ENCODE data around the gene ANKRD33B.
A peak's percentile ranks its signal among the peaks of the same experiment; 100 is the strongest.
"Not testable (repeated sequence)": the region's sequence is repeated elsewhere in the genome, so short reads cannot be mapped to it uniquely, and the experiment has no call there.

ANKRD33B gene

GRCh38 chr5:10559151-10559550 lies 4.7 kb upstream of the ANKRD33B start:
- no peak for DNase-seq (ENCODE audit: low spot score)

- DNase-seq (ENCODE audit: low spot score) = no peak
These were observed 4.0 kb upstream of the ANKRD33B start for GRCh38 chr5:10559871-10560270.

- no peak for DNase-seq (ENCODE audit: low spot score)
These were observed 1.4 kb upstream of the ANKRD33B start for GRCh38 chr5:10562201-10563109.

- peak; percentile 44 for DNase-seq (ENCODE audit: low spot score)
These were observed 543 bp upstream of the ANKRD33B start for GRCh38 chr5:10563110-10563944.

- no peak for DNase-seq (ENCODE audit: low spot score)
These were observed 1.2 kb downstream of the ANKRD33B start for GRCh38 chr5:10564838-10565784.

GRCh38 chr5:10565785-10566542 lies 2.1 kb downstream of the ANKRD33B start:
- DNase-seq (ENCODE audit: low spot score) = no peak

- DNase-seq (ENCODE audit: low spot score) = no peak
These were observed 2.7 kb downstream of the ANKRD33B start for GRCh38 chr5:10566543-10567068.

GRCh38 chr5:10567121-10567591 lies 3.3 kb downstream of the ANKRD33B start:
- DNase-seq (ENCODE audit: low spot score) = no peak

GRCh38 chr5:10567781-10568321 lies 4.0 kb downstream of the ANKRD33B start:
- peak; percentile 40 for DNase-seq (ENCODE audit: low spot score)

GRCh38 chr5:10570540-10570939 lies 6.7 kb downstream of the ANKRD33B start:
- not testable (repeated sequence) for DNase-seq (ENCODE audit: low spot score)

GRCh38 chr5:10572451-10572850 lies 8.6 kb downstream of the ANKRD33B start:
- DNase-seq (ENCODE audit: low spot score) = no peak

GRCh38 chr5:10573487-10574145 lies 9.7 kb downstream of the ANKRD33B start:
- DNase-seq (ENCODE audit: low spot score) = no peak

GRCh38 chr5:10574879-10575278 lies 11.0 kb downstream of the ANKRD33B start:
- not testable (repeated sequence) for DNase-seq (ENCODE audit: low spot score)

GRCh38 chr5:10576121-10576789 lies 12.4 kb downstream of the ANKRD33B start:
- DNase-seq (ENCODE audit: low spot score) = no peak

GRCh38 chr5:10576790-10577189 lies 12.9 kb downstream of the ANKRD33B start:
- no peak for DNase-seq (ENCODE audit: low spot score)

- peak; percentile 66 for DNase-seq (ENCODE audit: low spot score)
These were observed 13.8 kb downstream of the ANKRD33B start for GRCh38 chr5:10577371-10578292.

GRCh38 chr5:10578293-10578665 lies 14.4 kb downstream of the ANKRD33B start:
- no peak for DNase-seq (ENCODE audit: low spot score)

- DNase-seq (ENCODE audit: low spot score) = no peak
These were observed 15.0 kb downstream of the ANKRD33B start for GRCh38 chr5:10578869-10579268.
